ENCODE data around the gene MAVS.

MAVS gene

GRCh38 chr20:3846740-3847428 lies at the start of gene MAVS:
MAVS (plus strand) TSS chr20:3846834; CDS start chr20:3854625, 7,791 bp downstream.
- peak; percentile 92 for DNase-seq (ENCODE audit: low spot score)

GRCh38 chr20:3797226-3797545 lies 49.4 kb upstream of the MAVS start:
- no peak for DNase-seq (ENCODE audit: low spot score)

GRCh38 chr20:3797592-3798372 lies 48.9 kb upstream of the MAVS start:
- no peak for DNase-seq (ENCODE audit: low spot score)

- no peak for DNase-seq (ENCODE audit: low spot score)
These were observed 48.3 kb upstream of the MAVS start for GRCh38 chr20:3798373-3798768.

GRCh38 chr20:3798908-3799248 lies 47.8 kb upstream of the MAVS start:
- no peak for DNase-seq (ENCODE audit: low spot score)

- no peak for DNase-seq (ENCODE audit: low spot score)
These were observed 46.3 kb upstream of the MAVS start for GRCh38 chr20:3800256-3800877.

- no peak for DNase-seq (ENCODE audit: low spot score)
These were observed 45.8 kb upstream of the MAVS start for GRCh38 chr20:3800878-3801260.

- no peak for DNase-seq (ENCODE audit: low spot score)
These were observed 45.3 kb upstream of the MAVS start for GRCh38 chr20:3801299-3801698.

- DNase-seq (ENCODE audit: low spot score) = no peak
These were observed 44.8 kb upstream of the MAVS start for GRCh38 chr20:3801846-3802245.

- DNase-seq (ENCODE audit: low spot score) = no peak
These were observed 44.0 kb upstream of the MAVS start for GRCh38 chr20:3802524-3803239.

- no peak for DNase-seq (ENCODE audit: low spot score)
These were observed 43.3 kb upstream of the MAVS start for GRCh38 chr20:3803289-3803688.

- no peak for DNase-seq (ENCODE audit: low spot score)
These were observed 42.8 kb upstream of the MAVS start for GRCh38 chr20:3803854-3804253.

GRCh38 chr20:3804254-3804751 lies 42.3 kb upstream of the MAVS start:
- DNase-seq (ENCODE audit: low spot score) = no peak

GRCh38 chr20:3804781-3805180 lies 41.9 kb upstream of the MAVS start:
- DNase-seq (ENCODE audit: low spot score) = no peak

GRCh38 chr20:3808544-3808943 lies 38.1 kb upstream of the MAVS start:
- DNase-seq (ENCODE audit: low spot score) = no peak

GRCh38 chr20:3811467-3812258 lies 35.0 kb upstream of the MAVS start:
- no peak for DNase-seq (ENCODE audit: low spot score)

- DNase-seq (ENCODE audit: low spot score) = no peak
These were observed 34.4 kb upstream of the MAVS start for GRCh38 chr20:3812259-3812681.

GRCh38 chr20:3812975-3813847 lies 33.4 kb upstream of the MAVS start:
- no peak for DNase-seq (ENCODE audit: low spot score)

- no peak for DNase-seq (ENCODE audit: low spot score)
These were observed 32.6 kb upstream of the MAVS start for GRCh38 chr20:3813848-3814581.

- no peak for DNase-seq (ENCODE audit: low spot score)
These were observed 31.6 kb upstream of the MAVS start for GRCh38 chr20:3814928-3815495.

All from ecto neural progenitor cell (in vitro differentiated cells).